Thoracic aorta (tissue), 2 donors: Measurements from ENCODE around the gene MAP1S. TPM values are rescaled to one million over a fixed set of nuclear protein-coding genes. Genes with fewer than 3 reads are reported as not detected.
A peak's percentile ranks its signal among the peaks of the same experiment; 100 is the strongest.

Source experiments
- ATAC-seq: fragments of 150-250 bp; one replicate; pipeline ENCODE4 v1.8.0; 2017; ENCODE audit warnings: low read depth; ENCODE audit not compliant: insufficient number of reproducible peaks, low FRiP score
- DNase-seq: peaks from one replicate; pipeline ENCODE4 v3.0.0-alpha.2; 2020; ENCODE audit warnings: low spot score
- H3K27ac ChIP-seq, 2 donors: fragments of 200-600 bp; sonication (generic); 1 replicate in 1 of 2; 2 replicates in 1 of 2; pipeline ENCODE4 v1.5.1; 2016; ENCODE audit warnings: mild to moderate bottlenecking in 2 of 2, moderate library complexity in 2 of 2
- H3K27me3 ChIP-seq: fragments of 200-600 bp; sonication (generic); replicated peaks from 2 replicates; pipeline ENCODE4 v1.6.0; 2016; ENCODE audit warnings: mild to moderate bottlenecking; ENCODE audit not compliant: insufficient read depth
- H3K36me3 ChIP-seq: fragments of 200-600 bp; sonication (generic); one replicate; pipeline ENCODE4 v1.5.1; 2016
- H3K4me1 ChIP-seq, 2 donors: fragments of 200-600 bp; sonication (generic); 1 replicate in 1 of 2; 2 replicates in 1 of 2; pipeline versions ENCODE4 v1.5.1 to v1.6.0; 2016; ENCODE audit warnings: low read depth in 2 of 2, mild to moderate bottlenecking in 1 of 2; ENCODE audit not compliant: control insufficient read depth in 1 of 2
- H3K4me3 ChIP-seq: fragments of 200-600 bp; sonication (generic); 2 replicates; pipeline ENCODE4 v1.5.1; 2016; ENCODE audit warnings: mild to moderate bottlenecking
- H3K9me3 ChIP-seq: fragments of 200-600 bp; sonication (generic); 2 replicates; pipeline ENCODE4 v1.5.1; 2016
- total RNA-seq, 2 donors: library from RNA; depleted of rRNA; stranded (reverse); fragments of >200 nt; gene quantifications; one replicate each; pipeline versions ENCODE4 v1.1.0 to v1.2.3, GENCODE V29; 2016
- TF ChIP-seq, protein P1 (sequence below): fragments of 200-600 bp; sonication (generic); IDR thresholded peaks from one replicate; pipeline ENCODE4 v1.5.1; 2019; ENCODE audit warnings: antibody characterized with exemption

Gene MAP1S
- total RNA-seq, 2 donors from 2014 or later, result 31.7 to 42.9 TPM

- ATAC-seq (no peak), DNase-seq (no peak)
- Histone ChIP-seq H3K27ac (no peak overlapping the region), H3K4me3 (no peak overlapping the region), H3K4me1 (peaks cover 15 to 20% of the 10 kb centered on the region in 2 donors), H3K36me3 (no peaks in the 10 kb centered on the region), H3K9me3 (no peaks in the 10 kb centered on the region), H3K27me3 (peaks cover 6% of the 10 kb centered on the region)
- TF ChIP-seq, protein P1, sequence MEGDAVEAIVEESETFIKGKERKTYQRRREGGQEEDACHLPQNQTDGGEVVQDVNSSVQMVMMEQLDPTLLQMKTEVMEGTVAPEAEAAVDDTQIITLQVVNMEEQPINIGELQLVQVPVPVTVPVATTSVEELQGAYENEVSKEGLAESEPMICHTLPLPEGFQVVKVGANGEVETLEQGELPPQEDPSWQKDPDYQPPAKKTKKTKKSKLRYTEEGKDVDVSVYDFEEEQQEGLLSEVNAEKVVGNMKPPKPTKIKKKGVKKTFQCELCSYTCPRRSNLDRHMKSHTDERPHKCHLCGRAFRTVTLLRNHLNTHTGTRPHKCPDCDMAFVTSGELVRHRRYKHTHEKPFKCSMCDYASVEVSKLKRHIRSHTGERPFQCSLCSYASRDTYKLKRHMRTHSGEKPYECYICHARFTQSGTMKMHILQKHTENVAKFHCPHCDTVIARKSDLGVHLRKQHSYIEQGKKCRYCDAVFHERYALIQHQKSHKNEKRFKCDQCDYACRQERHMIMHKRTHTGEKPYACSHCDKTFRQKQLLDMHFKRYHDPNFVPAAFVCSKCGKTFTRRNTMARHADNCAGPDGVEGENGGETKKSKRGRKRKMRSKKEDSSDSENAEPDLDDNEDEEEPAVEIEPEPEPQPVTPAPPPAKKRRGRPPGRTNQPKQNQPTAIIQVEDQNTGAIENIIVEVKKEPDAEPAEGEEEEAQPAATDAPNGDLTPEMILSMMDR, result no peak
These were observed 37.0 kb upstream of the MAP1S start for GRCh38 chr19:17682273-17682672.

GRCh38 chr19:17683078-17683477, 36.2 kb upstream of the MAP1S start:
- Histone ChIP-seq H3K27me3 (peaks cover 7% of the 10 kb centered on the region), H3K4me1 (peaks cover 18 to 25% of the 10 kb centered on the region in 2 donors), H3K9me3 (no peaks in the 10 kb centered on the region), H3K27ac (no peak overlapping the region), H3K36me3 (no peaks in the 10 kb centered on the region), H3K4me3 (no peak overlapping the region)
- TF ChIP-seq, protein P1, result no peak
- ATAC-seq, result no peak
- no peak for DNase-seq

- TF ChIP-seq, protein P1, result no peak
- no peaks in the 10 kb centered on the region for H3K36me3 ChIP-seq
- H3K27me3 ChIP-seq, result peaks cover 7% of the 10 kb centered on the region
- DNase-seq (no peak), ATAC-seq (no peak)
- no peak overlapping the region for H3K27ac ChIP-seq
- no peak overlapping the region for H3K4me3 ChIP-seq
- no peaks in the 10 kb centered on the region for H3K9me3 ChIP-seq
- peaks cover 18 to 25% of the 10 kb centered on the region in 2 donors for H3K4me1 ChIP-seq
These were observed 35.0 kb upstream of the MAP1S start for GRCh38 chr19:17684256-17684655.

DNA sequence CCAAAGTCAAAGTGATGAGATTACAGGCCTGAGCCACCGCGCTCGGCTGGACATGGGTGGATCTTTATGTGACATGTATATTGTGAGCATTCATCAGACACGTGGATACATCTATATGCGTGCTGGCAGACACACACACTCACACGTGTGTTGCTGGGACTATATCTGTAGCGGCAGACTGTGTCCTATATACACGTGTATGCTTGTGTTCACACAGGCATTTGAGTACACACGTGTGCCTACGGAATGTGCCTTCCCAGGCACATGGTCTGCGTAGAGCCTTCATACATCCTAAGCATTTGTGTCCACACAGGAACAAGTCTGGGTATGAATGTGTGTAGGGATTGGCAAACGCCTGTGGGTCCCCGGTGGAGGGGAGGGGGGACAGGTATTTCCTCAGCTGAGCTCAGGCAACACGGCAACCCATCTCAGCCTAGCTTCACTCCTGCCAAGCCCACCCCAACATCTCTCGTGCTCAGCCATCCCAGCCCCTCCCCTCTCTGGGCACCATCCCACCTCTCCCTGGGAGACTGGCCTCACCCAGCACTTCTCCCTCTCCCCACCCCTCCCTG, 33.7 kb upstream of the MAP1S start:
- ATAC-seq (no peak), DNase-seq (no peak)
- no peak overlapping the region for H3K27ac ChIP-seq
- H3K36me3 ChIP-seq, result no peaks in the 10 kb centered on the region
- peaks cover 11 to 16% of the 10 kb centered on the region in 2 donors for H3K4me1 ChIP-seq
- TF ChIP-seq, protein P1, result no peak
- peaks cover 7% of the 10 kb centered on the region for H3K27me3 ChIP-seq
- H3K9me3 ChIP-seq, result no peaks in the 10 kb centered on the region
- no peak overlapping the region for H3K4me3 ChIP-seq

DNA sequence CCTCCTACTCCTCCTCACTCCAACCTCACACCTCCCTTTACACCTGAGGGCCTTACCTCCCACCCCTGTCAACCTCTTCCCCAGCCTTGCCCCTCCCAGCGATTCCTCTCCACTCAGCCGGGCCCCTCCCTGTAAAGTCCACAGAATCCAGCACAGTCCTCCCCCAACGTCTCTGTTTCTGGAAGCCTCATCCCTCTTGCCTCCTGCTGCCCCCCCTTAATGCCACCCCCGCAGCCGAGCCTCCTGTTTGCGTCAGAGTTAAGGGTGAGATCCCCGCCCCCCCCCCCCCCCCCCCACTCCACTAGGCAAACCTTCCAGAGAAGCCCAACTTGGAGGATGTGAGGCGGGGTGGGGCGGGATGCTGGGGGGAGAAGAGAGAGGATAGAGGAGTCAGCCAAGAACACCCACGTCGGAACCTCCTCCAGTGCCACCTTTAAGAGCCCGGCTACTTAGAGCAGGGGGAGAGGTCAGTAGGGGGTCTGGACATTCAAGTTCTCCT, 33.2 kb upstream of the MAP1S start:
- ATAC-seq, result no peak
- peak overlapping the region in 1 of 2 donors; percentile 47 for H3K27ac ChIP-seq
- H3K9me3 ChIP-seq, result no peaks in the 10 kb centered on the region
- H3K27me3 ChIP-seq, result peaks cover 7% of the 10 kb centered on the region
- peak overlapping the region; percentile 63 for H3K4me3 ChIP-seq
- DNase-seq, result no peak
- TF ChIP-seq, protein P1, result no peak
- no peaks in the 10 kb centered on the region for H3K36me3 ChIP-seq
- H3K4me1 ChIP-seq, result peaks cover 11 to 16% of the 10 kb centered on the region in 2 donors
